Measurements from ENCODE around the gene SUFU. TPM values are rescaled to one million over a fixed set of nuclear protein-coding genes. Genes with fewer than 3 reads are reported as not detected.

SUFU gene
- total RNA-seq, 1 experiment from 2014 or later = 6.3 TPM

GRCh38 chr10:102656791-102657371 is 153.1 kb downstream of the SUFU start:
- intact Hi-C loops (cut with micrococcal nuclease) = no loop called here
- no peaks in the 10 kb centered on the region for H3K27me3 Mint-ChIP-seq (ENCODE audit: insufficient read depth, unreplicated experiment)
- no peak overlapping the region for H3K4me3 Mint-ChIP-seq (ENCODE audit: unreplicated experiment)
- POLR2A ChIA-PET = interaction anchor here (0.6 to 1.4 kb wide), 2 partner anchors 10 to 18 kb away, joined by 3 to 10 read pairs; no protein-coding TSS in a partner anchor
- CTCF ChIA-PET = interaction anchor here (0.8 kb wide), 1 partner anchor 22 kb away, joined by 3 read pairs; no protein-coding TSS in a partner anchor
- no TSS peak for BruUV-seq (replicated peaks)
- no peaks in the 10 kb centered on the region for H3K9me3 Mint-ChIP-seq (ENCODE audit: unreplicated experiment)
- no peak overlapping the region for H3K27ac Mint-ChIP-seq (ENCODE audit: low read depth, unreplicated experiment)
- peaks cover 13% of the 10 kb centered on the region for H3K4me1 Mint-ChIP-seq (ENCODE audit: insufficient read depth, unreplicated experiment)
- no peak for TF ChIP-seq CTCF (IDR thresholded peaks at IDR 0.05; ENCODE audit: unreplicated experiment)
- peaks cover 53% of the 10 kb centered on the region for H3K36me3 Mint-ChIP-seq (ENCODE audit: insufficient read depth, unreplicated experiment)
- no peak for DNase-seq (ENCODE audit: unreplicated experiment)

DNA sequence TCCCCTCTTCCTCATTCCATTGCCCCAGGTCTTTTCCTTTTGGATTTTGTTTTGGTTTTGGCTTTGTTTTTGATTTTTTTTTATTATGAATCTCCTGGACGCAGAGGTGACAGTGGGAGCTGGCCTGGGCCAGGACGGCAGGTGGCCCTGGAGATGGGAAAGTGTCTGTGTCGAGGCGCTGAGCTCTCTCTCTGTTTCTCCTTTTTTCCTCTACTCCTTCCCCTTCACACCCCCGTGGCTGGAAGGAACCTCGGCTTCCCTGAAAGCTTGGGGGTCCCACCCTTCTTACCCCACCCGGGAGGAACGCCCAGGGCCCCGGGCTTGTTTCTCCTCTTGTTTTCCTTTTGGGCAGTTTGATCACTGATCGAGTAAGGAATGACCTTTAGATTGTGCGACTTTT is 153.7 kb downstream of the SUFU start:
- H3K36me3 Mint-ChIP-seq (ENCODE audit: insufficient read depth, unreplicated experiment) = peaks cover 53% of the 10 kb centered on the region
- DNase-seq (ENCODE audit: unreplicated experiment) = no peak
- H3K27ac Mint-ChIP-seq (ENCODE audit: low read depth, unreplicated experiment) = no peak overlapping the region
- H3K9me3 Mint-ChIP-seq (ENCODE audit: unreplicated experiment) = no peaks in the 10 kb centered on the region
- peaks cover 13% of the 10 kb centered on the region for H3K4me1 Mint-ChIP-seq (ENCODE audit: insufficient read depth, unreplicated experiment)
- intact Hi-C loops (cut with micrococcal nuclease) = no loop called here
- no peaks in the 10 kb centered on the region for H3K27me3 Mint-ChIP-seq (ENCODE audit: insufficient read depth, unreplicated experiment)
- no peak overlapping the region for H3K4me3 Mint-ChIP-seq (ENCODE audit: unreplicated experiment)
- ChIA-PET POLR2A (interaction anchor here (0.6 to 1.9 kb wide), 2 partner anchors 12 to 17 kb away, joined by 3 to 14 read pairs; no protein-coding TSS in a partner anchor), CTCF (interaction anchor here (0.8 kb wide), 1 partner anchor 21 kb away, joined by 3 read pairs; no protein-coding TSS in a partner anchor)
- TF ChIP-seq CTCF (IDR thresholded peaks at IDR 0.05; ENCODE audit: unreplicated experiment) = no peak
- BruUV-seq (replicated peaks) = no TSS peak

GRCh38 chr10:102657984-102658724 is 154.4 kb downstream of the SUFU start:
- BruUV-seq (replicated peaks) = no TSS peak
- Mint-ChIP-seq H3K4me3 (ENCODE audit: unreplicated experiment) (no peak overlapping the region), H3K36me3 (ENCODE audit: insufficient read depth, unreplicated experiment) (peaks cover 46% of the 10 kb centered on the region), H3K27ac (ENCODE audit: low read depth, unreplicated experiment) (no peak overlapping the region), H3K4me1 (ENCODE audit: insufficient read depth, unreplicated experiment) (peaks cover 10% of the 10 kb centered on the region), H3K27me3 (ENCODE audit: insufficient read depth, unreplicated experiment) (no peaks in the 10 kb centered on the region), H3K9me3 (ENCODE audit: unreplicated experiment) (no peaks in the 10 kb centered on the region)
- no peak for DNase-seq (ENCODE audit: unreplicated experiment)
- POLR2A ChIA-PET = interaction anchor here (0.6 to 1.9 kb wide), 3 partner anchors 12 to 17 kb away, joined by 3 to 14 read pairs (median 6); no protein-coding TSS in a partner anchor
- no peak for TF ChIP-seq CTCF (IDR thresholded peaks at IDR 0.05; ENCODE audit: unreplicated experiment)
- CTCF ChIA-PET = interaction anchor here (0.6 to 0.8 kb wide), 4 partner anchors 20 to 127 kb away, joined by 3 read pairs; no protein-coding TSS in a partner anchor
- intact Hi-C loops (cut with micrococcal nuclease) = no loop called here

GRCh38 chr10:102658802-102659201 is 155.0 kb downstream of the SUFU start:
- no TSS peak for BruUV-seq (replicated peaks)
- Mint-ChIP-seq H3K27ac (ENCODE audit: low read depth, unreplicated experiment) (no peak overlapping the region), H3K9me3 (ENCODE audit: unreplicated experiment) (no peaks in the 10 kb centered on the region), H3K27me3 (ENCODE audit: insufficient read depth, unreplicated experiment) (no peaks in the 10 kb centered on the region), H3K4me1 (ENCODE audit: insufficient read depth, unreplicated experiment) (peaks cover 7% of the 10 kb centered on the region), H3K36me3 (ENCODE audit: insufficient read depth, unreplicated experiment) (peaks cover 41% of the 10 kb centered on the region), H3K4me3 (ENCODE audit: unreplicated experiment) (no peak overlapping the region)
- intact Hi-C loops (cut with micrococcal nuclease) = no loop called here
- ChIA-PET CTCF (interaction anchor here (0.6 kb wide), 2 partner anchors 20 to 127 kb away, joined by 3 read pairs; no protein-coding TSS in a partner anchor), POLR2A (interaction anchor here (1.1 to 1.9 kb wide), 2 partner anchors 11 to 13 kb away, joined by 6 to 14 read pairs; no protein-coding TSS in a partner anchor)
- no peak for DNase-seq (ENCODE audit: unreplicated experiment)
- no peak for TF ChIP-seq CTCF (IDR thresholded peaks at IDR 0.05; ENCODE audit: unreplicated experiment)
